Uterus (tissue), 2 donors: ENCODE data around the gene UNC13A.

Source experiments
- POLR2A ChIP-seq, 2 donors: fragments of 450-650 bp; IDR thresholded peaks; one replicate each; pipeline ENCODE4 v1.6.1; 2016; ENCODE audit warnings: antibody characterized with exemption in 2 of 2, mild to moderate bottlenecking in 1 of 2, moderate library complexity in 1 of 2
- TF ChIP-seq, protein P1 (sequence below), 4 experiments: fragments of 200-600 bp in 2 of 4; fragments of 450-650 bp in 2 of 4; sonication (generic) in 2 of 4; IDR thresholded peaks; one replicate each; pipeline ENCODE4 v1.5.1; 2016 to 2019; ENCODE audit warnings: antibody characterized with exemption in 4 of 4, mild to moderate bottlenecking in 2 of 4, moderate library complexity in 1 of 4

DNA sequence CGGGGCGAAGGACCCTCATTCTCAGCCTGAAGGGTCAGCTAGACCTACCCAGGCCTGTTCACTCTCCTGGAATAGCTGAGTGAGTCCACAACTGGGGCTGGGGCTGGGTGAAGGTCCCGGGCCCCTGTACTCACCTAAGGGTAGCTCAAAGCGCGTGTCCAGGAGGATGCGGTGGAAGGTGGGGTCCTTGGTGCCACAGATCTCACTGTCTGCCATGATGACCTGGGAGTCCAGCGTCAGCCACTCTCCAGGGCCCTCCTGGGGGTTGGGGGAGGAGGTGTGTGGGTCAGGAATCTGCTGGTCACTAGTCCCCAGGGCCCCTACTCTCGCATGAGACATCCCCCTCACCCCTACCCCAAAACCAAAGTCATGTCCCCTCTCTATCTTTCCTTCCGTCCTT, 18.7 kb downstream of the UNC13A start:
- TF ChIP-seq, protein P1, sequence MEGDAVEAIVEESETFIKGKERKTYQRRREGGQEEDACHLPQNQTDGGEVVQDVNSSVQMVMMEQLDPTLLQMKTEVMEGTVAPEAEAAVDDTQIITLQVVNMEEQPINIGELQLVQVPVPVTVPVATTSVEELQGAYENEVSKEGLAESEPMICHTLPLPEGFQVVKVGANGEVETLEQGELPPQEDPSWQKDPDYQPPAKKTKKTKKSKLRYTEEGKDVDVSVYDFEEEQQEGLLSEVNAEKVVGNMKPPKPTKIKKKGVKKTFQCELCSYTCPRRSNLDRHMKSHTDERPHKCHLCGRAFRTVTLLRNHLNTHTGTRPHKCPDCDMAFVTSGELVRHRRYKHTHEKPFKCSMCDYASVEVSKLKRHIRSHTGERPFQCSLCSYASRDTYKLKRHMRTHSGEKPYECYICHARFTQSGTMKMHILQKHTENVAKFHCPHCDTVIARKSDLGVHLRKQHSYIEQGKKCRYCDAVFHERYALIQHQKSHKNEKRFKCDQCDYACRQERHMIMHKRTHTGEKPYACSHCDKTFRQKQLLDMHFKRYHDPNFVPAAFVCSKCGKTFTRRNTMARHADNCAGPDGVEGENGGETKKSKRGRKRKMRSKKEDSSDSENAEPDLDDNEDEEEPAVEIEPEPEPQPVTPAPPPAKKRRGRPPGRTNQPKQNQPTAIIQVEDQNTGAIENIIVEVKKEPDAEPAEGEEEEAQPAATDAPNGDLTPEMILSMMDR (IDR thresholded peaks at IDR 0.05) = no peak
- TF ChIP-seq POLR2A (IDR thresholded peaks at IDR 0.05) = no peak
